GM12878 (cell line): ENCODE results near the gene NUDT22. TPM values are rescaled to one million over a fixed set of nuclear protein-coding genes. Genes with fewer than 3 reads are reported as not detected.
"Not testable (repeated sequence)": the region's sequence is repeated elsewhere in the genome, so short reads cannot be mapped to it uniquely, and the experiment has no call there.

Source experiments
- ATAC-seq: fragments of 200-7000 bp; cut with Tn5 transposase; 3 replicates; pipeline ENCODE4 v1.9.1; 2020; ENCODE audit warnings: mild to moderate bottlenecking, moderate library complexity
- BruUV-seq: library from RNA; stranded (reverse); fragments of 400-500 nt; replicated peaks from 2 replicates; lab custom pipeline; 2021; lab: Mats Ljungman, UMichigan
- CTCF ChIA-PET: fragments of 300-600 bp; sonication (Branson Sonifier 250); formaldehyde crosslinking; extraction: SDS; loops from one replicate; lab custom pipeline; 2021; ENCODE audit warnings: inconsistent platforms; lab: Yijun Ruan, JAX
- POLR2A ChIA-PET: fragments of 350-600 bp; formaldehyde crosslinking; extraction: SDS; loops from one replicate; lab custom pipeline; 2021; ENCODE audit warnings: inconsistent platforms; lab: Charles Lee
- RAD21 ChIA-PET: fragments of 300-600 bp; sonication (Branson Sonifier 250); formaldehyde crosslinking; loops from one replicate; lab custom pipeline; 2023; ENCODE audit warnings: antibody characterized with exemption; ENCODE audit not compliant: unreplicated experiment; lab: Charles Lee
- SMC1A ChIA-PET: fragments of 300-600 bp; sonication (Branson Sonifier 250); formaldehyde crosslinking; loops from one replicate; lab custom pipeline; 2023; ENCODE audit not compliant: unreplicated experiment, uncharacterized antibody; lab: Charles Lee
- DNase-seq: peaks from one replicate; pipeline ENCODE4 v3.0.0-alpha.2; 2011; ENCODE audit warnings: low read depth, low spot score
- FAIRE-seq: peaks from 3 replicates; lab custom pipeline; 2011; peaks lifted over from hg19 to GRCh38; lab: Jason Lieb, UNC
- H2AFZ ChIP-seq: 2 replicates; pipeline ENCODE4 v1.6.0; 2011; ENCODE audit warnings: low read depth, low read length, control low read depth; ENCODE audit not compliant: control insufficient read depth
- H3K27ac ChIP-seq: 2 replicates; pipeline ENCODE4 v1.5.1; 2011; ENCODE audit warnings: control low read depth; ENCODE audit not compliant: control insufficient read depth, insufficient read depth
- H3K27me3 ChIP-seq, 2 experiments: replicated peaks in 1 of 2; 2 replicates each; pipeline versions ENCODE4 v1.6.0 to v1.6.1; 2011; ENCODE audit warnings: low read length in 1 of 2; ENCODE audit not compliant: control insufficient read depth in 2 of 2, insufficient read depth in 2 of 2
- H3K36me3 ChIP-seq, 2 experiments: 2 replicates each; pipeline ENCODE4 v1.5.1; 2011; ENCODE audit warnings: low read length in 1 of 2; ENCODE audit not compliant: control insufficient read depth in 2 of 2, insufficient read depth in 2 of 2
- H3K4me1 ChIP-seq: 2 replicates; pipeline ENCODE4 v1.6.1; 2011; ENCODE audit warnings: mild to moderate bottlenecking, low read length, moderate library complexity, mixed read lengths; ENCODE audit not compliant: control insufficient read depth, insufficient read depth
- H3K4me2 ChIP-seq: 2 replicates; pipeline ENCODE4 v1.6.0; 2011; ENCODE audit warnings: control low read depth; ENCODE audit not compliant: control insufficient read depth, insufficient read depth
- H3K4me3 ChIP-seq: fragments of 200-600 bp; sonication (generic); 2 replicates; pipeline ENCODE4 v1.5.1; 2016
- H3K79me2 ChIP-seq: 2 replicates; pipeline ENCODE4 v1.6.0; 2011; ENCODE audit warnings: low read length; ENCODE audit not compliant: control insufficient read depth, insufficient read depth
- H3K9ac ChIP-seq: 2 replicates; pipeline ENCODE4 v1.8.0; 2011; ENCODE audit warnings: low read length, control low read depth, mixed read lengths; ENCODE audit not compliant: control insufficient read depth, insufficient read depth
- H3K9me3 ChIP-seq: replicated peaks from 3 replicates; pipeline ENCODE4 v1.5.1; 2011; ENCODE audit warnings: mild to moderate bottlenecking, low read length; ENCODE audit not compliant: control insufficient read depth, insufficient read depth
- H4K20me1 ChIP-seq: 2 replicates; pipeline ENCODE4 v1.6.0; 2011; ENCODE audit not compliant: control insufficient read depth, insufficient read depth
- BHLHE40 ChIP-seq, 2 experiments: fragments of 450-650 bp in 1 of 2; IDR thresholded peaks; 2 replicates each; pipeline ENCODE4 v1.6.1; 2011 to 2017; ENCODE audit warnings: low read depth in 2 of 2, borderline replicate concordance in 1 of 2, improper control_type of control experiment in 1 of 2, low read length in 1 of 2, mild to moderate bottlenecking in 1 of 2
- GATAD2B ChIP-seq: fragments of 450-650 bp; conservative IDR thresholded peaks from 2 replicates; pipeline ENCODE4 v1.6.1; 2017; ENCODE audit warnings: low read depth, mild to moderate bottlenecking, moderate library complexity
- LARP7 ChIP-seq: fragments of 450-650 bp; IDR thresholded peaks from 2 replicates; pipeline ENCODE4 v1.6.1; 2017; ENCODE audit warnings: mild to moderate bottlenecking
- NKRF ChIP-seq: fragments of 450-650 bp; conservative IDR thresholded peaks from 2 replicates; pipeline ENCODE4 v1.6.1; 2017; ENCODE audit warnings: mild to moderate bottlenecking, moderate library complexity
- NR2C1 ChIP-seq: fragments of 450-650 bp; IDR thresholded peaks from 2 replicates; pipeline ENCODE4 v1.6.1; 2017; ENCODE audit warnings: antibody characterized with exemption, mild to moderate bottlenecking, moderate library complexity
- SMARCA5 ChIP-seq: fragments of 450-650 bp; IDR thresholded peaks from 2 replicates; pipeline ENCODE4 v1.6.1; 2017; ENCODE audit warnings: mild to moderate bottlenecking
- YY1 ChIP-seq: IDR thresholded peaks from 2 replicates; pipeline ENCODE4 v1.6.1; 2011; ENCODE audit warnings: low read depth, mild to moderate bottlenecking, low read length
- WGBS: methylation state at CpG from one replicate; pipeline ENCODE4 v1.1.6; 2016; ENCODE audit warnings: low lambda C conversion rate; ENCODE audit not compliant: insufficient replicate concordance, insufficient coverage; ENCODE audit errors: missing lambda C conversion rate; 5-methylcytosine and 5-hydroxymethylcytosine counted together
- in situ Hi-C: fragments of 300-500 bp; cut with MboI; formaldehyde crosslinking; loops from 9 replicates; pipeline ENCODE4 v1.14.3; 2018; ENCODE audit warnings: mixed read lengths
- intact Hi-C: fragments of 100-400 bp; cut with micrococcal nuclease; formaldehyde crosslinking; loops from one replicate; pipeline ENCODE4 v1.14.2; 2022; ENCODE audit not compliant: unreplicated experiment
- polyA plus RNA-seq, 11 experiments: library from polyadenylated mRNA; depleted of rRNA in 4 of 11; unstranded in 6 of 11; stranded (reverse) in 5 of 11; fragments of >200 nt; fragmentation: Nextera tagmentation in 4 of 11; fragmentation: Illumina TruSeq in 1 of 11; extraction: Ambion mirVana in 4 of 11; extraction: Trizol in 1 of 11; gene quantifications; 1 replicate in 1 of 11; 2 replicates in 10 of 11; pipeline versions ENCODE4 v1.2.1 to v1.2.3, GENCODE V29; 2011 to 2016; ENCODE audit warnings: inconsistent platforms in 2 of 11, missing spikeins in 2 of 11, low read depth in 1 of 11
- total RNA-seq, 4 experiments: library from RNA; depleted of rRNA in 3 of 4; stranded (reverse); fragments of >200 nt in 3 of 4; fragmentation: Illumina TruSeq in 1 of 4; extraction: Trizol in 1 of 4; gene quantifications; 2 replicates each; pipeline versions ENCODE4 v1.2.1 to v1.2.3, GENCODE V29; 2013 to 2021

The NUDT22 gene
- total and polyA plus RNA-seq, 10 of the 15 experiments (the other 5 are each of a cell fraction or from before 2014, with no cell fraction given): 6.7 to 115 (median 64.7) TPM

- H2AFZ ChIP-seq, FAIRE-seq, DNase-seq, H4K20me1 ChIP-seq, H3K27ac ChIP-seq, intact Hi-C loops, H3K9me3 ChIP-seq, H3K9ac ChIP-seq, ATAC-seq, H3K27me3 ChIP-seq: not testable (repeated sequence)
- TSS peak; percentile 82 for BruUV-seq
- peaks cover 37% of the 10 kb centered on the region for H3K79me2 ChIP-seq
- SMC1A ChIA-PET: interaction anchor here (1.0 to 2.0 kb wide), 4 partner anchors 11 to 42 kb away, joined by 3 to 7 read pairs (median 4); partner anchors contain the start of gene FERMT3
- RAD21 ChIA-PET: interaction anchor here (1.2 to 8.6 kb wide), 4 partner anchors 9 to 58 kb away, joined by 3 to 104 read pairs (median 10); partner anchors contain the start of gene FERMT3
- WGBS: 0% methylated on average over 19 of the region's 43 CpGs
- in situ Hi-C loops: loop anchor here (25.0 kb wide), 1 partner anchor 1616 kb away; the partner anchor contains the start of genes CFL1, EFEMP2 and MUS81
- H3K36me3 ChIP-seq: peaks cover 0 to 10% of the 10 kb centered on the region in 2 experiments; a peak in 2 of 4 replicates
- H3K4me1 ChIP-seq: peaks cover 15% of the 10 kb centered on the region
- POLR2A ChIA-PET: interaction anchor here (1.5 to 7.4 kb wide), 7 partner anchors 13 to 58 kb away, joined by 4 to 82 read pairs (median 11); partner anchors contain the start of genes BAD, DNAJC4, FERMT3 and GPR137
- CTCF ChIA-PET: interaction anchor here (0.8 to 6.2 kb wide), 6 partner anchors 20 to 58 kb away, joined by 3 to 66 read pairs (median 4); partner anchors contain the start of genes CATSPERZ, FERMT3, NUDT22 and TRPT1
- peak overlapping the region; percentile 91 for H3K4me3 ChIP-seq
- TF ChIP-seq LARP7 (peak; percentile 13; the same call in 1 of the 2 replicates), YY1 (peak; percentile 84), BHLHE40 (IDR thresholded peaks at IDR 0.05; ENCODE audit: borderline replicate concordance in 1 of 2, low read depth in 2 of 2, low read length in 1 of 2) (peak in 1 of 2 experiments; percentile 91; a peak in 2 of 4 replicates), SMARCA5 (peak; percentile 93), GATAD2B (0 out of 2 replicates have a peak, but pooled peaks have one; percentile 20), NKRF (0 out of 2 replicates have a peak, but pooled peaks have one; percentile 77), NR2C1 (peak; percentile 43; the same call in 1 of the 2 replicates)
- TF ChIP-seq, all 136 proteins: peak for 7; not testable (repeated sequence) for 129
- not testable (repeated sequence) for H3K4me2 ChIP-seq
Measured at GRCh38 chr11:64246621-64246870, 20.5 kb downstream of the NUDT22 start.
